Epidermal melanocyte (primary cell): Measurements from ENCODE around the gene ADIG.

ENCODE experiments used
- DNase-seq: peaks from one replicate; pipeline ENCODE4 v3.0.0; 2011; ENCODE audit warnings: low spot score; ENCODE audit not compliant: insufficient read length

The ADIG gene

DNA sequence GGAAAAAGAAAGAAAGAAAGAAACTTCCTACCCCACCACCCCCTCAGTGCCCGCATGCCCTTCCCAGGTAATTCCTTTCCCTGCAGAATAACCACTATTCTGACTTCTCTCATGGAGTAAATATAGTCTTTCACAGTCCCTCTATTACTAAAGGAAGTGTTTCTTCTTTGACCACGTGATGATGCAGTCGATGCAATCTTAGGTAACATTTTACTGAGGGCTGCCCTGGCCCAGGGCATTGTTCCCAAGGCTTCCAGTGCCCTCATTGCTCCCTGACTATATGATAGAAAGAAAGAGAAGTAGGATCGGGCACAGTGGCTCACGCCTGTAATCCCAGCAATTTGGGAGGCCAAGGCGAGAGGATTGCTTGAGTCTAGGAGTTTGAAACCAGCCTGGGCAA, 49.7 kb downstream of the ADIG start:
- no peak for DNase-seq

DNA sequence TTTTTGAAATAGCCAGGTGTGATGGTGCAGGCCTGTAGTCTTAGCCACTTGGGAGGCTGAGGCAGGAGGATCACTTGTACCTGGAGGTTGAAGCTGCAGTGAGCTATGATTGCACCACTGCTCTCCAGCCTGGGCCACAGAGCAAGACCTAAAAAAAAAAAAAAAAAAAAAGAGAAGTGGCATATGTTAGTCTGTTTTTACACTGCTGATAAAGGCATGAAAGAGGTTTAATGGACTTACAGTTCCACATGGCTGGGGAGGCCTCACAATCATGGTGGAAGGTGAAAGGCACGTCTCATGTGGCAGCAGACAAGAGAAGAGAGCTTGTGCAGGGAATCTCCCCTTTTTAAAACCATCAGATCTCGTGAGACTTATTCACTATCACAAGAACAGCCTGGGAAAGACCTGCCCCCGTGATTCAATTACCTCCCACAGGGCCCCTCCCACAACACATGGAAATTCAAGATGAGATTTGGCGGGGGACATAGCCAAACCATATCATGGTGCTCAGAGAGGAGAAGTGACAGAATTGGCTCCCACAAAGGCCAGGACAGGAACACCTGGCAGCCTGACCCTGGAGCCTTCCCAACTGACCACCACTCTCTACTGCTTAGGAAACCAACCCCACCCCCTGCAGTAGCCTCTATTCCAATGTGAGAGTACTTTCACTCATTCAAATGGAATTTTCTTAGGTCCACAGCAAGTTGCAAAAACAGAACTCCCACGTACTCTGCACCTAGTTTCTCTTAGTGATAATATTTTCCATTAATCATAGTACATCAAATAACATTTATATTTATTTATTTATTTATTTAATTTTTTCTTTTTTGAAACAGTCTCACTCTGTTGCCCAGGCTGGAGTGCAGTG, 50.4 kb downstream of the ADIG start:
- no peak for DNase-seq

DNA sequence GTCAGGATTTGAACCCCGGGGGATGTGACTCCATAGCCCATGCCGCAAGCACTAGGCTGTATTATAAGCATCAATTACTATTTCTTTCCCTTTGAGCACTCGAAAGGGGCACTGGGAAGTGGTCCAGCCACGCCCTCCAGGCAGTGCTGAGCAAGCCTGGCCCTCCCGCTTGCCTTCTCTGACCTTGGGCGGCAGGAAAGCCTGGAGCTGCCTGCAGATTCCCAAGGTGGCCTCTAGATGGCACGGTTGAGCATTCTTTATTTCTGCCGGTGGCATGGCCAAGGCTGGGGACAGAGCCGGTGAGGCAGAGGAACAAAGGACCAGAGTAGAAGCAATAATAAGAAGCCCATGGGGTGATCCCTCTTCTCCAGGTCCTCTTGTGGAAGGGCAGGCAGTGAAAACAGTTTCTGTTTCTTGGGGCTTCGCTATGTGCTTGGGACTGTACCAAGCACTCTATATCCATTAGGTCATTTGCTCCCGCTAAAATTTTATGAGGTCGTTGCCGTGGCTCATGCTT, 52.6 kb downstream of the ADIG start:
- peak; percentile 64 for DNase-seq

DNA sequence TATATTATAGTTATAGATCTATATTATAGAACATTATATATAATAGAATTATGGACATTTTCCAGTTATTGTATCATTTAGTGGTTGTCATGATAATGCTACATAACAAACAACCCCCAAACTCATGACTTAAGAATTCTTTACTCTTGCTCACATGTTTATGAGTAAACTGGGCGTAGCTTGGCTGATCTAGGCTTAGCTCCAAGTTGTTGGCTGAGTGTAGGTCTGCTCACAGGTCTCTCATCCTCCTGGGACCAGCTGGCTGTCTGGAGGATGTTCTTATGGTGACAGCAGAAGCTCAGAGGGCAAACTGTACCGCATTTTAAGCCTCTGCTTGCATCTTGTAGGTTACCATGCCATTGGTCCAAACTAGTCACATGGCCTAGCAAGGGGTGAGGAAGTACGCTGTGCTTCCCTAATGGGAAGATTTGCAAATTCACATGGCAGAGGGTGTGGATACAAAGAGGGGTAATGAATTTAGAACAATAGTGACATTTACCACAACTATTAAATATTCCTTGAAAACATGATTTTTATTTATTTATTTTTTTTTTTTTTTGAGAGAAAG, 54.8 kb downstream of the ADIG start:
- no peak for DNase-seq
